ENCODE measurements around the gene SLC25A21. TPM values are rescaled to one million over a fixed set of nuclear protein-coding genes. Genes with fewer than 3 reads are reported as not detected.

The SLC25A21 gene
- total RNA-seq, 6 experiments from 2014 or later = 0.09 to 0.37 (median 0.18) TPM; not detected in 1

- no peak for TF ChIP-seq POLR2A (IDR thresholded peaks at IDR 0.05)
- no peak for TF ChIP-seq CTCF (IDR thresholded peaks at IDR 0.05)
- Histone ChIP-seq H3K4me3 (no peak overlapping the region), H3K36me3 (no peaks in the 10 kb centered on the region), H3K27ac (no peak overlapping the region), H3K9me3 (no peaks in the 10 kb centered on the region), H3K27me3 (no peaks in the 10 kb centered on the region), H3K4me1 (no peaks in the 10 kb centered on the region)
- ATAC-seq (no peak), DNase-seq (no peak)
- intact Hi-C loops (cut with DNase I) = no loop called here
- WGBS (ENCODE audit: insufficient coverage, low coverage, low lambda C conversion rate, missing lambda C conversion rate) = 63% methylated on average over 4 of the region's 4 CpGs
These were observed 110.1 kb downstream of the SLC25A21 start for GRCh38 chr14:37062191-37062803.

- no peak overlapping the region for H3K27ac ChIP-seq
- no peak for DNase-seq
- H3K4me3 ChIP-seq = no peak overlapping the region
- ATAC-seq = no peak
- H3K9me3 ChIP-seq = no peaks in the 10 kb centered on the region
- H3K4me1 ChIP-seq = no peaks in the 10 kb centered on the region
- TF ChIP-seq POLR2A (IDR thresholded peaks at IDR 0.05) (no peak), CTCF (IDR thresholded peaks at IDR 0.05) (no peak)
- no CpG with 5 or more reads among the region's 1 CpG for WGBS (ENCODE audit: insufficient coverage, low coverage, low lambda C conversion rate, missing lambda C conversion rate)
- H3K27me3 ChIP-seq = no peaks in the 10 kb centered on the region
- H3K36me3 ChIP-seq = no peaks in the 10 kb centered on the region
- intact Hi-C loops (cut with DNase I) = no loop called here
These were observed 110.7 kb downstream of the SLC25A21 start for GRCh38 chr14:37061697-37062096.

GRCh38 chr14:37060496-37061260 is 111.7 kb downstream of the SLC25A21 start:
- no peak for ATAC-seq

GRCh38 chr14:37057776-37058175 is 114.6 kb downstream of the SLC25A21 start:
- TF ChIP-seq CTCF (IDR thresholded peaks at IDR 0.05) = no peak
- TF ChIP-seq POLR2A (IDR thresholded peaks at IDR 0.05) = no peak
- 59% methylated on average over 3 of the region's 3 CpGs for WGBS (ENCODE audit: insufficient coverage, low coverage, low lambda C conversion rate, missing lambda C conversion rate)
- intact Hi-C loops (cut with DNase I) = no loop called here

More at GRCh38 chr14:37060496-37061260, 111.7 kb downstream of the SLC25A21 start:
- no peaks in the 10 kb centered on the region for H3K36me3 ChIP-seq
- TF ChIP-seq CTCF (IDR thresholded peaks at IDR 0.05) (no peak), POLR2A (IDR thresholded peaks at IDR 0.05) (no peak)
- 44% methylated on average over 3 of the region's 3 CpGs for WGBS (ENCODE audit: insufficient coverage, low coverage, low lambda C conversion rate, missing lambda C conversion rate)
- no peak for DNase-seq
- H3K27ac ChIP-seq = no peak overlapping the region
- no peaks in the 10 kb centered on the region for H3K27me3 ChIP-seq
- intact Hi-C loops (cut with DNase I) = no loop called here
- no peaks in the 10 kb centered on the region for H3K4me1 ChIP-seq
- H3K4me3 ChIP-seq = no peak overlapping the region
- no peaks in the 10 kb centered on the region for H3K9me3 ChIP-seq

More at GRCh38 chr14:37057776-37058175, 114.6 kb downstream of the SLC25A21 start:
- Histone ChIP-seq H3K4me3 (no peak overlapping the region), H3K9me3 (no peaks in the 10 kb centered on the region), H3K4me1 (no peaks in the 10 kb centered on the region), H3K27me3 (no peaks in the 10 kb centered on the region), H3K36me3 (no peaks in the 10 kb centered on the region), H3K27ac (no peak overlapping the region)
- DNase-seq = no peak
- ATAC-seq = no peak
